ENCODE measurements around the gene SP110.

DNA sequence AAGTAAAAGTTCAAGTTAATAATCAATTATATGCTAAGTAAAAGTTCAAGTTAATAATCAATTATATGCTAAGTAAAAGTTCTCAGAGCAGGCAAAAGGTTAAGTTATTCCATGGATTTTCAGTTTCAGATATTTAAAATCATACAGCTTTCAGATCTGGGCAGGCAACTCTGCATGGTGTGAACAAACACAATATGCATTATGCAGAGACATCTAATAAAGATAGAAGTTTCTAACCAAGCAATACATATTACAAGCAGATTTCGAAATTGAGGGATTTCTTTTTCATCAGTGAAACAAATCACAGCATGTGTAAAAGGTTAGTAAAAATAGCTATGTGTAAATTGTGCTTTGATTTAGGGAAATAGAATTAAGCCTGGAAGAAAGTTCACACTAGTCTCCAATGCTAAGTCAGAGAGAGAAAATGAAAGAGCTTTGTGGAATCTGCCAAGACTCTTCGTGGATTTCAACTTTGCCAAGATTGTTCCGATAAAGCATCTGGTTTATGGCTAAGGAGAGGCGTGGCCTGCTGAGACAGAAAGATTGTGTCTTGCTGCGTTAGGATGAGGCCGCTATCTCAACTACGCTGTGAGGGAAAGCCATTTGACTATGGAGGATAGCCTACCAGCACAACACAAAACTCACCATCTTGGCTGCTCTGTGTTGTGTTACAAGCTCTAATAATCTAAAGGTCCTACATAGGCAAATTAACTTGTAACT is 91.0 kb downstream of the SP110 start:
- TF ChIP-seq, protein P1, sequence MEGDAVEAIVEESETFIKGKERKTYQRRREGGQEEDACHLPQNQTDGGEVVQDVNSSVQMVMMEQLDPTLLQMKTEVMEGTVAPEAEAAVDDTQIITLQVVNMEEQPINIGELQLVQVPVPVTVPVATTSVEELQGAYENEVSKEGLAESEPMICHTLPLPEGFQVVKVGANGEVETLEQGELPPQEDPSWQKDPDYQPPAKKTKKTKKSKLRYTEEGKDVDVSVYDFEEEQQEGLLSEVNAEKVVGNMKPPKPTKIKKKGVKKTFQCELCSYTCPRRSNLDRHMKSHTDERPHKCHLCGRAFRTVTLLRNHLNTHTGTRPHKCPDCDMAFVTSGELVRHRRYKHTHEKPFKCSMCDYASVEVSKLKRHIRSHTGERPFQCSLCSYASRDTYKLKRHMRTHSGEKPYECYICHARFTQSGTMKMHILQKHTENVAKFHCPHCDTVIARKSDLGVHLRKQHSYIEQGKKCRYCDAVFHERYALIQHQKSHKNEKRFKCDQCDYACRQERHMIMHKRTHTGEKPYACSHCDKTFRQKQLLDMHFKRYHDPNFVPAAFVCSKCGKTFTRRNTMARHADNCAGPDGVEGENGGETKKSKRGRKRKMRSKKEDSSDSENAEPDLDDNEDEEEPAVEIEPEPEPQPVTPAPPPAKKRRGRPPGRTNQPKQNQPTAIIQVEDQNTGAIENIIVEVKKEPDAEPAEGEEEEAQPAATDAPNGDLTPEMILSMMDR (IDR thresholded peaks at IDR 0.05; ENCODE audit: low read depth, low read length) = no peak
- TF ChIP-seq POLR2A (IDR thresholded peaks at IDR 0.05; ENCODE audit: extremely low read depth, insufficient read length) = no peak
- TF ChIP-seq, protein P2, sequence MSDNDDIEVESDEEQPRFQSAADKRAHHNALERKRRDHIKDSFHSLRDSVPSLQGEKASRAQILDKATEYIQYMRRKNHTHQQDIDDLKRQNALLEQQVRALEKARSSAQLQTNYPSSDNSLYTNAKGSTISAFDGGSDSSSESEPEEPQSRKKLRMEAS (IDR thresholded peaks at IDR 0.05; ENCODE audit: low read depth, low read length) = no peak
- no peak for TF ChIP-seq MYC (IDR thresholded peaks at IDR 0.05; ENCODE audit: low read depth, low read length)
